Jurkat, Clone E6-1 (cell line): ENCODE measurements around the gene ISM1.
"Not testable (repeated sequence)": the region's sequence is repeated elsewhere in the genome, so short reads cannot be mapped to it uniquely, and the experiment has no call there.

Experiments used
- DNase-seq: peaks from one replicate; pipeline ENCODE4 v3.0.0-alpha.2; 2011; ENCODE audit warnings: low read depth, low spot score
- H3K4me3 ChIP-seq: 2 replicates; pipeline ENCODE4 v1.5.1; 2011; ENCODE audit warnings: mild to moderate bottlenecking, low read length, control low read depth, moderate library complexity

ISM1 gene

DNA sequence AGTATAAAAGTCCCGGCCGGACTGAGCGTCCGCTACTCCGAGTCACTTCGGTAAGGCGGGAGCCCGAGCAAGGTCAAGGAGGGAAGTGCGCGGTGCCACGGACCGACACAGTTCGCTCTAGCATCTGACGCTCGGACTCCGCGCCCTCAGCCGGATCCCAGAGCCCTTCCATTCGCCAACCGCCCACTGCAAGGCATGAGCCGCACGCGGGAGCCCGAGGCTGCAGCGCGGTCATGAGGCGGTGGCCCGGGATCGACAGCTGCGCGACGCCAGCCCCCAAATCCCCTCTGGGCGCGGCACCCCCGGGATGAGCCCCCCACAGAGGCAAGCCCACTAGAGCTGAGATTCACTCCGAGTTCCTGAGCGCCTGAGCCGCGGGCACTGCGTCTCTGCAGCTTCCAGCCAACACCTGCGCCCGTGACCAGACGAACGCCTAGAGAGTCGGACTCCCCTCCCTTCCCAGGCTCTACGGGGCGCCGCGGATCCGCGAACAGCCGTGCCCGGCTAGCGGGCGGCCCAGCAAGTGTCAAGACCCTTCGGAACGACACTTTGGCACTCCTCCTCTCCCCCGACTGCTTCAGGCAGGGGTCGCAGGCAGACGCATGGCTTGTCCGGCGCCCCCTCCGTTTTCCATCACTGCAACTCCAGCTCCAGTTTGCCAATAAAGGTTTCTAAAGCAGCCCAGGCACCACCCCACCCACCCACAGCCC lies 725 bp upstream of the ISM1 start:
- peak overlapping the region; percentile 31 for H3K4me3 ChIP-seq
- no peak for DNase-seq

GRCh38 chr20:13221313-13221672 lies 219 bp downstream of the ISM1 start:
- H3K4me3 ChIP-seq, result peak overlapping the region; percentile 31

GRCh38 chr20:13221673-13222318 lies 722 bp downstream of the ISM1 start:
- peak; percentile 49 for DNase-seq
- peak overlapping the region; percentile 38 for H3K4me3 ChIP-seq

More at GRCh38 chr20:13221313-13221672, 219 bp downstream of the ISM1 start:
- DNase-seq, result no peak

DNA sequence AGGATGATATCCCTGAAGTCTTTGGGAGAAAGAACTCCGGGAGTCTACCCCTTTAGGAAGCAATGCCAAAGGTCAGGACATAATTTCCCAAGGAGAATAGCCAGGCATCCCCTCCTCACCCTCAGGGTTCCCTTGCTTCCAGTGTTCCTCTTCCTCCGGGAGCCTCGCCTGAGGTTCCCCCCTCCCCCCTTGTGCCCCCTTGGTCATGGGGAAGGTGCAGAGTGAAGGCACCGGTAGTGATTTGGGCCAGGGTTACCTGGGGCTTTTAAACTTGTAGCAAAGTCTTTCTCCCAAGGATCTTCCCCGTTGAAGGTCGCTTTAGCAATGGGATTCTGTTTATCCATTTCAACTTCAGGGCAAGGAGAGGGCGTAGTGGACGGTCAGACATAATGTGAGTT lies 1.2 kb downstream of the ISM1 start:
- no peak overlapping the region; the same call in 1 of the 2 replicates for H3K4me3 ChIP-seq
- no peak for DNase-seq

GRCh38 chr20:13223736-13224520 lies 2.9 kb downstream of the ISM1 start:
- no peak overlapping the region for H3K4me3 ChIP-seq
- DNase-seq, result no peak

DNA sequence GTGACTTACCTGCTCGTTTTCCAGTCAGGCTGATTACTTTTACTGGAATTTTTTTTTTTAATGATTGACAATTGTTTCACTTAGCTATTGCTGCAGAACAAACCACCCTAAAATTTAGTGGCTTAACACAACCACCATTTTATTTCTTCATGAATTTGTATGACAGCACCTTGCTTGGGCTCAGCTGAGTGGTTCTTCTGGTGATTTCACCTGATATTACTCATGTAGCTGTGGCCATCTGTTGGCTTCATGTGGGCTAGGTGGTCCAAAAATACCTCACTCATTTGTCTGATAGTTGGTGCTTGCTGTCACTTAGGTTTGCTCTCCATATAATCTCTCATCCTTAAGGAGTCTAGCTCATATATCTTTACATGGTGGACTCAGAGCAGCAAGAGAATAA lies 5.3 kb downstream of the ISM1 start:
- no peak overlapping the region for H3K4me3 ChIP-seq
- no peak for DNase-seq

- no peak overlapping the region for H3K4me3 ChIP-seq
- no peak for DNase-seq
These were observed 7.7 kb downstream of the ISM1 start for GRCh38 chr20:13228771-13229170.

DNA sequence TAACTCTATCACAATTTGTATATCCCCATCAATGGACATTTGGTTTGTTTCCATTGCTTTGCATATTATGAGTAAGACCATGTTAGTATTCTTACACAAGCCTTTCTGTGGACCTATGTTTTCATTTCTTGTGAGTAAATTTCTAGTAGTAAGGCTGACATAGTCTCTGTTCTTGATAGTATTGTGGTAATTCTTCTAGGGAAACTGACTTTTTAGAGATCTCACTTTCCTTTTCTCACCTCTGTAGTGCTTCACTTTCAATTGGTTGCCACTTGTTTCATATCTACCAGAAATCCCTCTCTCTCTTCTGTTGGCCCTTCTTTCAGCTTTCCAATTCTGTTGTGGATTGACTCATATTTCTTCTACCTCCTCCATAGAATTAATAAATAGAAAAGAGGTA lies 8.5 kb downstream of the ISM1 start:
- no peak for DNase-seq
- H3K4me3 ChIP-seq, result no peak overlapping the region

GRCh38 chr20:13231031-13231752 lies 10.1 kb downstream of the ISM1 start:
- no peak for DNase-seq

GRCh38 chr20:13232999-13233398 lies 11.9 kb downstream of the ISM1 start:
- DNase-seq, result no peak

More at GRCh38 chr20:13231031-13231752, 10.1 kb downstream of the ISM1 start:
- no peak overlapping the region for H3K4me3 ChIP-seq

DNA sequence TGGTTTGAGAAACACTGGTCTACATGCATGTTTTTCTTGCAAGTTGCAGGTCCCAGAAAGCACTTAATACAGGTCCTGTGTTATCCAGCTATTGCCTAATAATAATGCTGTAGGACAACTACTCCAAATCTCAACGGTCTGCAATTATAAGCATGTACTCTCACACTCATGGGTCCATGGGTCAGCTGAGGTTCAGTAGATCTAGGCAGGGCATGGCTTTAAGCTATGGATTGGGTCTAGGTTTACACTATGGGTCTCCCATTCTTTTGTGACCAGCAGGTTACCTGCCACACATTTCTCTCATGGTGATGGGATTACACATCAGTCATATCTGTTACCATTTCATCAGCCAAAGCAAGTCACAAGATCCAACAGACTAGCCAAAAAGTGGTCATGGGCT lies 13.9 kb downstream of the ISM1 start:
- DNase-seq, result no peak
- H3K4me3 ChIP-seq, result no peak overlapping the region

More at GRCh38 chr20:13232999-13233398, 11.9 kb downstream of the ISM1 start:
- no peak overlapping the region for H3K4me3 ChIP-seq

DNA sequence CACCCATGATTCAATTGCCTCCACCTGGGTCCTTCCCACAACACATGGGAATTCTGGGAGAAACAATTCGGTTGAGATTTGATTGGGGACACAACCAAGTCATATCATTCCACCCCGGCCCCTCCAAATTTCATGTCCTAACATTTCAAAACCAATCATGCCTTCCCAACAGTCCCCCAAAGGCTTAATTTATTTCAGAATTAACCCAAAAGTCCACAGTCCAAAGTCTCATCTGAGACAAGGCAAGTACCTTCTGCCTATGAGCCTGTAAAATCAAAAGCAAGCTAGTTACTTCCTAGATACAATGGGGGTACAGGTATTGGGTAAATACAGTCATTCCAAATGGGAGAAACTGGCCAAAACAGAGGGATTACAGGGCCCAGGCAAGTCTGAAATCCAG lies 15.3 kb downstream of the ISM1 start:
- not testable (repeated sequence) for H3K4me3 ChIP-seq, DNase-seq

- no peak for DNase-seq
- H3K4me3 ChIP-seq, result no peak overlapping the region
These were observed 16.1 kb downstream of the ISM1 start for GRCh38 chr20:13236990-13237720.

DNA sequence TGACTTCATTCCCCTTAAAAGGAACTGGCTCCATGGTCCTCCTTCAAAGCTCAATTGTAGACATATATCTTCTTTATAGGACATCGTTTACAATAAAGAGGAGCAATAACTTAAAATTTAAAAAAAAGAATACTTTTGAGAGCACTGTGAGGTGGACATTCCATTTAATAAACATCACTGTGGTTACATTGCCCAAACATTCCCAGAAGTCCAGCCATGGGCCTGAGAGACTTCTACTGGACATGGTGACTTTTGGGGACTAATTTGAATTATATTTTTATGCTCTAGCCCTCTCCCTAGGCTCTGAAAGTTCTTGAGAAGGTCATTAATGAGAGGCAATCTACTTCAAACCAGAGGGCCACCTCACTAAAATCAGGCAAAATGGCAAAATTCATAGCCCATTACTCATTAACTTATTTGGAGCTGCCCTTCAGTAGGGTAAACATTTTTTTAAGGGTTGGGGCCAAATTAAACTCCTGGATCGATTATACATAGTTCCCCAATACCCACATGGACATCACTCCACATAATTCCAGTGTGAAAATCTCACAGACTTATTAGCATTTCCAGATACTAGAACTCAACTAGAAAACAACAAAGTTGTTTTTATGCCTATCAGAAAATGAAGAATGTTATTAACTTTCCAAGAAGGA lies 17.1 kb downstream of the ISM1 start:
- no peak for DNase-seq
- H3K4me3 ChIP-seq, result no peak overlapping the region

DNA sequence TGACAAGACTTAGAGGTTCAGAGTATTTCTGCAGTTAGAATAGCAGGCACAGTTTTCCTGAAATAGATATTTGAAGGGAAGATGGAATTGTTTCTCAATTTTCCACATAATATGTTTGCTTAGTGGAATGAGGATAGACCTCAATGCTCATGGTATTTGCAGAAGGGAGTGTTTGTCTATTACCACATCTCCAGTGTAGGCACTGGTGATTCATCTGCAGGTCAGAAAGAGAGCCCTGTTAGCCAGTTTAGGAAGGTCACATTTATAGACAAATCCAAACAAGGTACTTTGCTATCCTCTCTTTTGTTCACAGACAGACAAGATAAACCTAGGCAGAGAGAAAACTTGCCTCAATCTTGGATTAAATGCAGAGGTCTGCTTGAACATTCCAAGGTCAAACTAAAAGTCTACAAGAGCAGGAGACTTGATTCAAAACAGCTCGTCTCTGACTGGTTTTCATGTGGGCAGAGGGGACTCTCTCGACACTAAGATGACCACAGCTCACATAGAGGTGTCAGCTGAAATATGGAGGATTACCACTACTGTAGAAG lies 22.8 kb downstream of the ISM1 start:
- no peak for DNase-seq
- no peak overlapping the region for H3K4me3 ChIP-seq

- H3K4me3 ChIP-seq, result no peak overlapping the region
- DNase-seq, result no peak
These were observed 24.2 kb downstream of the ISM1 start for GRCh38 chr20:13245250-13245723.

GRCh38 chr20:13249118-13249797 lies 28.2 kb downstream of the ISM1 start:
- H3K4me3 ChIP-seq, result no peak overlapping the region
- no peak for DNase-seq
